ENCODE results near the gene ZBTB14. TPM values are rescaled to one million over a fixed set of nuclear protein-coding genes. Genes with fewer than 3 reads are reported as not detected.

ZBTB14 gene
- total RNA-seq, 2 donors from 2014 or later, result 26.2 to 29.4 TPM

- peaks cover 37% of the 10 kb centered on the region for H3K27me3 Mint-ChIP-seq (ENCODE audit: low read depth)
- peaks cover 9% of the 10 kb centered on the region for H3K4me1 Mint-ChIP-seq (ENCODE audit: low read depth)
- no peak overlapping the region for H3K4me3 Mint-ChIP-seq
- DNase-seq, result no peak
- H3K27ac Mint-ChIP-seq, result no peak overlapping the region
- H3K9me3 Mint-ChIP-seq, result no peaks in the 10 kb centered on the region
- H3K36me3 Mint-ChIP-seq (ENCODE audit: insufficient read depth in 2 of 2), result no peaks in the 10 kb centered on the region
- no peak for ATAC-seq (replicated peaks in 1 of 2)
Measured at GRCh38 chr18:5300476-5301010, 5.0 kb upstream of the ZBTB14 start.

DNA sequence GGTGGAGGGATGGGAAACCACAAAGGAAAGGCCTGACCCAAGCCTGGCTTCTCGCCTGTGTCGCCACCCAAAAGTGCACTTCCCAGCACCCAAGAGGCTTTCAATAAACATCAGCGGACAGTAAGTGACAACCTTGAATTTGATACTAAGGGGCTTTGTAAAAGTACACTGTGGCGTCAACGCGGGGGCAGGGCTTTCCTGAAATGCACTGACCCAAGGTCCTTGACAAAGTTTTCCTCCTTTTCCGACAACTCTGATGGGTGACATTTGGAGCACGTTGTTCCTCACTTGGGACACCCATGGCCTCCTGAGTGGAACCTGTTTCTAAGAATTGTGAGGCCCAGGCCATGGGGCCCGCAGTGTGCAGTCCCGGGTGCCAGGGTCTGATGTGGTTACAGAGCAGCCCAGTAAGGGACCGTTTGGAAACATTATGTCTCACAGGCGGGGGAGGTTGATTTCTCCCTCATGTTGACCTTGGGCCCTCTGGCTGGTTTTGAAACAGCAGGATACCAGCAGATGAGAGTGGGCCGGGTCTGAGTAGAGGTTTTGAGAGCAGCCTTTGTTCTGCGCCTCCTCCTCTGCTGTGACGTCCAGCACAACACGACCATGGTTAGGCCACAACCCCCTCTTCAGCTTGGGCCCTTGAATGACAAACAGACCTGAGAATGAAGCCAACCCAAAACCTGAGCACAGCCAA is 2.8 kb upstream of the ZBTB14 start:
- Mint-ChIP-seq H3K27me3 (ENCODE audit: low read depth) (peaks cover 28% of the 10 kb centered on the region), H3K27ac (no peak overlapping the region), H3K4me3 (no peak overlapping the region), H3K9me3 (no peaks in the 10 kb centered on the region), H3K36me3 (ENCODE audit: insufficient read depth in 2 of 2) (no peaks in the 10 kb centered on the region), H3K4me1 (ENCODE audit: low read depth) (peaks cover 19% of the 10 kb centered on the region)
- DNase-seq (no peak), ATAC-seq (replicated peaks in 1 of 2) (no peak)

- peak overlapping the region in 1 of 2 donors; percentile 48 for H3K4me3 Mint-ChIP-seq
- H3K9me3 Mint-ChIP-seq, result no peaks in the 10 kb centered on the region
- DNase-seq (no peak), ATAC-seq (replicated peaks in 1 of 2) (no peak)
- peaks cover 19% of the 10 kb centered on the region for H3K4me1 Mint-ChIP-seq (ENCODE audit: low read depth)
- peaks cover 24% of the 10 kb centered on the region for H3K27me3 Mint-ChIP-seq (ENCODE audit: low read depth)
- no peaks in the 10 kb centered on the region for H3K36me3 Mint-ChIP-seq (ENCODE audit: insufficient read depth in 2 of 2)
- H3K27ac Mint-ChIP-seq, result no peak overlapping the region
Measured at GRCh38 chr18:5297597-5297996, 2.1 kb upstream of the ZBTB14 start.

DNA sequence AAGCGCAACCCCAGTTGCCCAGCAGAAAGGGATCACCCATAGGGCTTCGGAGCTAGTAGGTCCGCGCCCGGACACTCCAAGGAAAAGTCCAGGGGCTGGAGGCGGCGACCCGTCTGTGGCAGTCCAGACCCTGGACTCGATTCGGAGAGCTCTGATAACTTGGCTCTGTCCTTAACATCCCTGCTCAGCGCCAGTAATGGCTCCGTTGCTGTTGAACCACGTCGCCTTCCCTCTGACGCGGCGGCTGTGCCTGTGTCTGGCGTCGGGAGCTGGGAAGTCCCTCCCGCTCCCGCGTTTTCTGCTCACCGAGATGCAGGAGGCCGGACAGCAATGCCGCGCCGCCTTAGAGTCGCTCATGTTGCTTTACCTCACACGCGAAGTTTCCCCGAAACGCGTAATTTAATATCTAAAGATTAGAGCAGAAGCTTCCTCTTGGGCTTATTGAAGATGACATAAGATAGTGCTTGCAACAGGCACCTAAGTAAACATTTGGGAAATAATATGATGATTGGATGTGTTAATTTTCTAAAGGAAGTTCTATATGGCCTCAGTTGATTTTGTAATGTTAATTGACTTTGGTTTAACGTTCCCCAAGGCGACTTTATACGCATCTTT is 1.3 kb upstream of the ZBTB14 start:
- Mint-ChIP-seq H3K36me3 (ENCODE audit: insufficient read depth in 2 of 2) (peaks cover 1 to 5% of the 10 kb centered on the region in 2 donors), H3K27me3 (ENCODE audit: low read depth) (peaks cover 18% of the 10 kb centered on the region), H3K9me3 (no peaks in the 10 kb centered on the region), H3K4me3 (peak overlapping the region; percentile 95 to 98), H3K27ac (peak overlapping the region; percentile 91), H3K4me1 (ENCODE audit: low read depth) (peaks cover 20% of the 10 kb centered on the region)
- DNase-seq (peak; percentile 55 to 75), ATAC-seq (replicated peaks in 1 of 2) (peak in 1 of 2 donors; percentile 23)

DNA sequence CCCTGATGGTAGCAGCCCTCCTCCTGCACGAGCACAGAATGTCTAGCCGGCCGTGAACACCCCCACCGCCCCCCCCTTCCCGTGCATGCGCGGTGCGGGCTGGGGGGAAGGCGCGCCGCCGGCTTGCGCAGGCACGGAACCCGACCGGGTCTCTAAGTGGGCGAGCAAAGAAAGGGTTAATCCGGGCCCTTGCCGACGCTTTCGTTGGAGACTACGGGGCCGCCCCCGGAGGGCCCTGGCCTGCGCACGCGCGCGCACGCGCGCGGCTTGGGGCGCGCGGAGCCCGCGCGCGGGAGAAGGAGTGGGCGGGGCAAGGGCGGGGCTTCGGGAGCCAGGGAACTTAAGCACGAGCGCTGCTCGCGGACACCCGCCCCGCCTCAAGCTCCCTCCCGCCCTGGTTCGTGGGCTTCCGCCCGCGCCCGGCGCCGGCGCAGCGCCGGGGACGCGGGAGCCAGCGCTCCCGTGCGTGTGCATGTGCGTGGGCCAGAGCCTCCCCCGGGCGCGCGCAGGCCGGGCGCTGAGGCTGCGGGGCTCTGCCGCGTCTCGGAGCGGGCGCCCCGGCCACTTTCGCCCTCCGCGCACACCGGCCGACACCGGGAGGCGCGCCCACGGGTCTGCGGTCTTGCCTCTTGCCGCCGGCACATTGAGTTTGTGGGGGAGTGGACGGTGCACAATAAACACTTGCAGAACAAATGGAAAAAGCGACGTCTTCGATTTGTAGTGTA is 617 bp upstream of the ZBTB14 start:
- H3K36me3 Mint-ChIP-seq (ENCODE audit: insufficient read depth in 2 of 2), result peaks cover 7 to 12% of the 10 kb centered on the region in 2 donors
- ATAC-seq (replicated peaks in 1 of 2) (peak; percentile 74), DNase-seq (peak; percentile 90 to 91)
- H3K27ac Mint-ChIP-seq, result peak overlapping the region; percentile 91
- peak overlapping the region; percentile 95 to 98 for H3K4me3 Mint-ChIP-seq
- peaks cover 11% of the 10 kb centered on the region for H3K27me3 Mint-ChIP-seq (ENCODE audit: low read depth)
- no peaks in the 10 kb centered on the region for H3K9me3 Mint-ChIP-seq
- peaks cover 26% of the 10 kb centered on the region for H3K4me1 Mint-ChIP-seq (ENCODE audit: low read depth)

GRCh38 chr18:5294457-5295230 is 882 bp downstream of the ZBTB14 start:
- H3K36me3 Mint-ChIP-seq (ENCODE audit: insufficient read depth in 2 of 2), result peaks cover 12 to 16% of the 10 kb centered on the region in 2 donors
- no peaks in the 10 kb centered on the region for H3K9me3 Mint-ChIP-seq
- H3K27ac Mint-ChIP-seq, result peak overlapping the region; percentile 84
- peak; percentile 18 to 20 for ATAC-seq (replicated peaks in 1 of 2)
- peaks cover 31% of the 10 kb centered on the region for H3K4me1 Mint-ChIP-seq (ENCODE audit: low read depth)
- DNase-seq, result peak; percentile 54 to 60
- peaks cover 8% of the 10 kb centered on the region for H3K27me3 Mint-ChIP-seq (ENCODE audit: low read depth)
- H3K4me3 Mint-ChIP-seq, result peak overlapping the region; percentile 86 to 91

DNA sequence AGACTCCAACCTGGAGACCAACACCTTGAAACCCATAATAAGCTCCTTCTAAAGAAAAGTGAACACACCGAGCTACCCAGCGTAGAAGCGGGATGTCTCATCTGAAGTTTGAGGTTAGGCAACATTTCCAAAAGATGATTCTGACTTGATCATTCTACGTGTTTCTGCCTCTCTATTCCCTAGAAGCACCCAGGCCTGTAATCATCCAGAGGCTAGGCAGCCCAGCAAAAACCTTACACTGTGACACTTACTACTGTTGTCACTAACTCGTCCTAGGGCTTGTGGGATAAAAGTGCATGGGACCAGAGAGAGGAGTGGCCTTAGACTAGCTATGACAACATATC is 1.4 kb downstream of the ZBTB14 start:
- Mint-ChIP-seq H3K36me3 (ENCODE audit: insufficient read depth in 2 of 2) (peaks cover 12 to 16% of the 10 kb centered on the region in 2 donors), H3K27me3 (ENCODE audit: low read depth) (peaks cover 4% of the 10 kb centered on the region), H3K4me1 (ENCODE audit: low read depth) (peaks cover 31% of the 10 kb centered on the region), H3K4me3 (peak overlapping the region; percentile 86 to 91), H3K27ac (peak overlapping the region; percentile 84), H3K9me3 (no peaks in the 10 kb centered on the region)
- ATAC-seq (replicated peaks in 1 of 2) (peak in 1 of 2 donors; percentile 34), DNase-seq (peak in 1 of 2 donors; percentile 13)

DNA sequence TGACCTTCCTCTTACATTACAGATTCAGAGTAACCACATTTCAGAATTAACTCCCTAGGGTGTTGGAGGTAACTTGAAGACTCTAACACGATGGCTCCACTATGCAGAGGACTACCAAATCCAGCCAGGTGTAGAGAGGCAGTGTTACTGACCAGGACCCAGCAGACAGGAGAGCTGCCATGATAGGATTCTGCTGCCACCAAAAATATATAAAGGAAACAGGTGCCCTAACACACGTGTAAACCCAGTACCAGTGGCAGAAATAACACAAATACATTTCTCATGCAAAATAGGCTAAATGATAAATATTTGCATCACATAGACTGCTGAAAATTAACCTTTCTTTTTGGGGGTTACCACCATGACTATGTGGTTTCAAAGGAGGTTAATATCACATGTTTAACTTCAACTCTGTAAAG is 7.0 kb downstream of the ZBTB14 start:
- H3K27me3 Mint-ChIP-seq (ENCODE audit: low read depth), result no peaks in the 10 kb centered on the region
- peaks cover 12 to 22% of the 10 kb centered on the region in 2 donors for H3K36me3 Mint-ChIP-seq (ENCODE audit: insufficient read depth in 2 of 2)
- DNase-seq (no peak), ATAC-seq (replicated peaks in 1 of 2) (no peak)
- H3K4me1 Mint-ChIP-seq (ENCODE audit: low read depth), result peaks cover 25% of the 10 kb centered on the region
- no peak overlapping the region for H3K27ac Mint-ChIP-seq
- H3K9me3 Mint-ChIP-seq, result no peaks in the 10 kb centered on the region
- H3K4me3 Mint-ChIP-seq, result no peak overlapping the region

- Mint-ChIP-seq H3K4me3 (no peak overlapping the region), H3K9me3 (no peaks in the 10 kb centered on the region), H3K27ac (no peak overlapping the region), H3K36me3 (ENCODE audit: insufficient read depth in 2 of 2) (peaks cover 12 to 22% of the 10 kb centered on the region in 2 donors), H3K4me1 (ENCODE audit: low read depth) (peaks cover 32% of the 10 kb centered on the region), H3K27me3 (ENCODE audit: low read depth) (no peaks in the 10 kb centered on the region)
- no peak for DNase-seq
- ATAC-seq (replicated peaks in 1 of 2), result no peak
Measured at GRCh38 chr18:5287854-5288253, 7.7 kb downstream of the ZBTB14 start.

- peaks cover 32% of the 10 kb centered on the region for H3K4me1 Mint-ChIP-seq (ENCODE audit: low read depth)
- DNase-seq (no peak), ATAC-seq (replicated peaks in 1 of 2) (no peak)
- H3K27me3 Mint-ChIP-seq (ENCODE audit: low read depth), result no peaks in the 10 kb centered on the region
- no peak overlapping the region for H3K4me3 Mint-ChIP-seq
- H3K9me3 Mint-ChIP-seq, result no peaks in the 10 kb centered on the region
- peaks cover 8 to 14% of the 10 kb centered on the region in 2 donors for H3K36me3 Mint-ChIP-seq (ENCODE audit: insufficient read depth in 2 of 2)
- H3K27ac Mint-ChIP-seq, result no peak overlapping the region
Measured at GRCh38 chr18:5286525-5286924, 9.0 kb downstream of the ZBTB14 start.

- H3K27me3 Mint-ChIP-seq (ENCODE audit: low read depth), result no peaks in the 10 kb centered on the region
- ATAC-seq (replicated peaks in 1 of 2), result no peak
- peaks cover 2 to 6% of the 10 kb centered on the region in 2 donors for H3K36me3 Mint-ChIP-seq (ENCODE audit: insufficient read depth in 2 of 2)
- no peak overlapping the region for H3K4me3 Mint-ChIP-seq
- no peak for DNase-seq
- peaks cover 24% of the 10 kb centered on the region for H3K4me1 Mint-ChIP-seq (ENCODE audit: low read depth)
- H3K27ac Mint-ChIP-seq, result no peak overlapping the region
- peaks cover 3% of the 10 kb centered on the region in 2 donors for H3K9me3 Mint-ChIP-seq
Measured at GRCh38 chr18:5285326-5285725, 10.2 kb downstream of the ZBTB14 start.

GRCh38 chr18:5284808-5285207 is 10.7 kb downstream of the ZBTB14 start:
- Mint-ChIP-seq H3K9me3 (peaks cover 4% of the 10 kb centered on the region in 2 donors), H3K27ac (no peak overlapping the region), H3K4me3 (no peak overlapping the region), H3K36me3 (ENCODE audit: insufficient read depth in 2 of 2) (peaks cover 3 to 8% of the 10 kb centered on the region in 2 donors), H3K27me3 (ENCODE audit: low read depth) (no peaks in the 10 kb centered on the region), H3K4me1 (ENCODE audit: low read depth) (peaks cover 24% of the 10 kb centered on the region)
- DNase-seq, result no peak
- ATAC-seq (replicated peaks in 1 of 2), result no peak

Data from activated T-cell treated with anti-CD3 and anti-CD28 coated beads, Interleukin-2, amount 50 U/mL, for 72 hours (primary cell).